CD4-positive, alpha-beta T cell treated with Interleukin-10 for 1 hour (primary cell): Measurements from ENCODE around the gene SLC2A1.

Experiments used
- DNase-seq: peaks from one replicate; pipeline ENCODE4 v3.0.0-alpha.2; 2020

The SLC2A1 gene

GRCh38 chr1:42886800-42887199, 71.9 kb downstream of the SLC2A1 start:
- no peak for DNase-seq

GRCh38 chr1:42886046-42886739, 72.5 kb downstream of the SLC2A1 start:
- DNase-seq: no peak

- no peak for DNase-seq
These were observed 78.3 kb downstream of the SLC2A1 start for GRCh38 chr1:42880384-42880783.

- no peak for DNase-seq
These were observed 81.3 kb downstream of the SLC2A1 start for GRCh38 chr1:42877380-42877779.

- no peak for DNase-seq
These were observed 82.7 kb downstream of the SLC2A1 start for GRCh38 chr1:42876009-42876408.
